GM19023 (cell line): ENCODE results near the gene EGFLAM.
A peak's percentile ranks its signal among the peaks of the same experiment; 100 is the strongest.

Source experiments
- ATAC-seq: cut with Tn5 transposase; IDR thresholded peaks from one replicate; pipeline ENCODE4 v1.9.1; 2021; ENCODE audit warnings: mild to moderate bottlenecking, moderate library complexity; ENCODE audit not compliant: unreplicated experiment

EGFLAM gene

DNA sequence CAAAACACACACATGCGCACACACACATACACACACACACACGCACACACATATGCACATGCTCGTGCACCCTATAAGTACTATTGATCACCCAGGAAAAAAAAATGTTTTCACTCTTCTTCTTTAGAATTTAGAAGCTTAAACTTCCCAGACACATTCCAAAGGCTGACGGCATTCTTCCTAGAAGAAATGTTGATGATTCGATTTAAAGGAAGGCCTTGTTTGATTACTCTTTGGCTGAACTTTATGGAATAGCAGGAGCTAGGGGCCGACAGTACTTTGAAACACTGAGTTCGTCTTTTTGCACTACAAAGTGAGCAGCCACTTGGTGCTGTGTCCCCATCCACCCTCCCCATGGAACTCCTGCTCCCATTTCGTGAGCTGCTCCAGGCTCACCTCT lies 113.2 kb downstream of the EGFLAM start:
- no peak for ATAC-seq

DNA sequence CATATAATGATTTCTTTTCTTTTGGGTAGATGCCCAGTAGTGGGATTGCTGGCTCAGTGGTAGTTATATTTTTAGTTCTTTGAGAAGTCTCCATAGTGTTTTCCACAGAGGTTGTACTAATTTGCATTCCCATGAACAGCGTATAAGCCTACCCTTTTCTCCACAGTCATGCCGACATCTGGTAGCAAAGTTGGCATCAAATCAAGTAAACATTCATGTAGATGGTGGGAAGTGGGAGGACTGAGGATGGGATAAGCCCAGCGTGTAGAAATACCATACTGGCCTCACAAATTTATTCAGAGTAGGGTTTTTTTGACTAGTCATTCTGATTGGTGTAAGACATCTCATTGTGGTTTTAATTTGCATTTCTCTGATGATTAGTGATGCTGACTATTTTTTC lies 115.4 kb downstream of the EGFLAM start:
- no peak for ATAC-seq

DNA sequence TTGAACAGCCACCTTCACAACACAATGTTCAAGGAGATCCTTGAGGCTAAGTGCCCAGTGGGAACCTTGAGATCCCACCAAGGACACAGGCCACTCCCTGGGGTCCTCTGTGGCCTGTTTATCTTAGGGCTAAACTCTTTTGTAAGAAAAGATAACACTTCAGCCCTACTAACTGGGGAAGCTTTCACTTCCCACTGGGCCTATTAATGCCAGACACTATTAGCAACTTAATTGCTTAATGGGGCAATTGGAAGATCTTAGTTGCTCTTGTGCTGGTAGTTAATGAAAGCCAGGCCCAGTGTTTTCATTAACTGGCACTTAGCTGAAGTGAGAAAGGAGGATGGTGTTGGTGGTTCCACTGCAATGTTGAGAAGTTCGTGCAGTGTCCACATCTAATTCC lies 117.1 kb downstream of the EGFLAM start:
- no peak for ATAC-seq

DNA sequence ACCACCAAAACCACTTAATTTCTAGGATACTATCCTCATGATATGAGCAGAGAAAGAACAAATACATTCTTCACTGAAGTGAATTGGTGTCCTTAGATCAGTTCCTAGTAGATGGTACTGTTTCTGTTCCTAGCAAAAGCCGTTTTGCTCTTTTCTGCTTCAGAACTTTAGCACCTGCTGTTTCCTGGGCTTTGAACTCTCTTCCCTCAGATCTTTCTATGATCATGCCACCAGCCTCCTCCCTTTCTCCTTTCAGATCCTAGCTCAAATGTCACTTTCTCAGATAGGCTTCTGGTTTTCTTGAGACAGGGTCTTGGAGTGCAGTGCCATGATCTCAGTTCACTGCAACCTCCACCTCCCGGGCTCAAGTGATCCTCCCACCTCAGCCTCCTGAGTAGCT lies 118.0 kb downstream of the EGFLAM start:
- ATAC-seq: no peak

DNA sequence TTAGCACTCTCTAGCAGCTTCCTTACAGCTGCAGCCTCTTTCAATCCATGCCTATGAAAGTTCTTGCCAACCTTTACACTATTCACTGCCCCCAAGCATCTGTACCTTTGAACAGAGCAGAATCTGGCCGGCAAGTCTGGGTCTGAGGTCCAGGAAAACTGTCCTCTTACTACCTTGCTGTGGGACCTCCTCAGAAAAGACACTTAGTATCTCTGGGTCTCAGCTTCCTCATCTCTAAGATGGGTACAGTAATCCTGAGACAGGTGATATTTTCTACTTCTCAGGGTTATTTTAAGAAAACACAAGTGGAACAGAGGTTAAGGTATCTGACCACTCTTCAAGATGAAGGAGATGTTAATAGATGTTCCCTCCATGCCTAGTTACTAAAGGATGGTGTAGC lies 120.2 kb downstream of the EGFLAM start:
- ATAC-seq: no peak

DNA sequence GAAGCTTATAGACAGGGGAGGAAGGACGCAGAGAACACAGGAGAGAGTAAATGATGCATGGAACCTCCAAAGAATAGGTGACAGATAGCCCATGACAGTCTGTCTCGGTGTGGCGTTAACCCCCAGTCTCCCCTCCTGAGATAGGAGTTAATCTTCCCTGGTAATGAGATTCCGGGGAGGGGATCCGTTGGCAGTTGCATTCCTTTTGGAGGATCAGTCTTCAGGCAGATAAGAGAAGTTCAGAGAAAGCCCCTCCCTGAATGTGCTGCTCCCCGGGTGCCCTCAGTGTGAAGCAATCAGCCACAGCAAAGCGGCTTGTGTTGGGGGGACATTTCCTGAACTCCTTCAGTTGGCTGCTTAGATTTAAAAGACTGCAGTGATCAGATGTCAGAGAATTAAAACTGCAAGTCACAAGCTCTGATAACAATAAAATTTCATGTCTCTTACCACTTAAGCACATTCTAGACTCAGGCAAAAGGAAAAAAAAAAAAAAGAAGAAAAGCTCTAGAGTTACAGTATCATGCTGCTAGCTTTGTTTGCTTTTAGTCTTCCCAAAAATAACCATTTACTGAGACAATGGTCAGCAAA lies 121.1 kb downstream of the EGFLAM start:
- no peak for ATAC-seq

DNA sequence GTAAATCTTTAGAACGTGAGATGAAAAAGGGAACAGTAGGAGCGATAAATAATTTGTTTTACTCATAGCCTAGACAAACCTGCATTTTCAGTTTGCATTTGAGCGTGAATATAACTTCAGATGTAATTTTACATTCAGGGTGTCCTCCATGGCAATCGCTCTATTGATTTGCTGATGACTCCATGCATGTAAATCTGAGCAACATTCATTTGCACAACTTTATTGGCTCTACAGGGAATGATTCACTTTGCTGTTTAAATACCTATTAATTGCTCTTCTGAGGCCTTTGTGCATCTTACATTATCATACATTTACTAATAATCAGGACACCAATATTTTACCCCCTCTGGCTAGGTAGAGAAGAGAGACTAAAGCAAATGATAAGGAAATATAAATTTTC lies 122.2 kb downstream of the EGFLAM start:
- no peak for ATAC-seq

DNA sequence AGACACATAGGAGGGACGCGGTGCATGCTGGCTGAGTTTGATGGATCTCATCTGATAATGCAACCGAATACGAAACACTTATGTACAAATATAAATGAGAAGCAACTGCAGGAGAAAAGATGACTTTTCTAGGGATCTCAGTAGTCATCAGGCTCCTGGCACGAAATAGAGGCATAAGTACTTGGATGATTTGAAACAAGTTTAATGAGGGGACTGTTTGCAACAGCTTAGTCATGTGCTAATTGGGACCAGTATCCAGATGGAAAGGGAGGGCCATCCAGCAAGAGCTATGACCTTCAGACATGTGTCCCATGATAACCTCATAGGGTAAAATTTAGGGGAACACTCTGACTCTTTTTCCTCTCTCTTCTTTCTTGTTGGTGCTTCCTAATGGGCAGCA lies 123.0 kb downstream of the EGFLAM start:
- ATAC-seq: no peak

DNA sequence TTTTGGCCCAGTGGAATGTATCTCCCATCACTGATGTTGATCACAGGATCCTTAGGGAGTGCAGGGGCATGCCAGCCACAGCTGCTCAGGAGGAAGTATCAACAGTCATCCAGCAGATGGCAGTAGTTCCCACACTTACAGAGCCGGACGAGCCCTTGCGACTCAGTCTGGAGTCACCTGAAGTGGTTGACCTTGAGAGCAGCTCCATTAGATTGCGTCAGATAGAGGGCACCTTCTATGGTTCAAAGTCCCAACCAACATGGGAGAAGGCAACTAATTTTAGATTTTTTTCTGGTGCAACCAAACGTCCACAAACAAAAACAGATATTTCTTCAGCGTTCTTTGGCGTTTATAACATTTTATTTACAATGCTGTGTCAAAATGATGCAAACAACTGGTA lies 124.5 kb downstream of the EGFLAM start:
- ATAC-seq: peak; percentile 99

DNA sequence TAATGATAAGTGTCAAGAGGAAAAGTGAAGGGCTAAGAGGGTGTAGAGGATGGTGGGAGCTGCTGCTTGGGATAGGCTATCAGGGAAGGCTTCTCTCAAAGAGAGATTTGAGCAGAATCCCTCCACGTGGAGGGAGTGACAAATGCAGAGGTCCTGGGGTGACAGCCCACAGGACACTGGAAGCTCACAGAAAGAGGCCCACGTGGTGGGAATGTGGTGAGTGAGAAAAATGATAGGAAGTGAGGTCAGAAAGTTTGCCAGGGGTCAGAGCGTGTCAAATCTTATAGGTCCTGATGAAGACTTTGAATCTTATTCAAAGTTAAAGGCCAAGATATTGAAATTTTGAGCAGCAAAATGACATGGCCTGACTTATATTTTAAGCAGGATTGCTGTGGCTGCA lies 125.3 kb downstream of the EGFLAM start:
- ATAC-seq: no peak

DNA sequence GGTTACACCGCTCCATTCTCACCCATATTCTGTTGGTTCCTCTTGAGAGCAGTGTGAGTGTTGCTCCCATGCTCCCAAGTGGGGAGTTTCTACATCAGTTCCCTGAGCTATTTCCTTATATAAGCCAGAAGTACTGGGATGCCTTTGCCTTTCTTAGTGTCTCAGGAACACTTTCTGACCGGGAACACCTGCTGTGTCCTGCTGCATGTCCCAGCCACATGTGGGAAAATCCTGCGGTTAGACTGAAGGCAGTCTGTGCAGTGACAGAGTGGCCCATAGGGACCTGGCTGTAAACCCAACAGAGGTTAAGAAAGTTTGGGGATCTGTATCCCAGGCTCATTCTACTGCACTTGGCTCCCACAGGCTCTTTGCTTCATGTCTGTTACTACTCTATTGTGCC lies 126.0 kb downstream of the EGFLAM start:
- no peak for ATAC-seq

DNA sequence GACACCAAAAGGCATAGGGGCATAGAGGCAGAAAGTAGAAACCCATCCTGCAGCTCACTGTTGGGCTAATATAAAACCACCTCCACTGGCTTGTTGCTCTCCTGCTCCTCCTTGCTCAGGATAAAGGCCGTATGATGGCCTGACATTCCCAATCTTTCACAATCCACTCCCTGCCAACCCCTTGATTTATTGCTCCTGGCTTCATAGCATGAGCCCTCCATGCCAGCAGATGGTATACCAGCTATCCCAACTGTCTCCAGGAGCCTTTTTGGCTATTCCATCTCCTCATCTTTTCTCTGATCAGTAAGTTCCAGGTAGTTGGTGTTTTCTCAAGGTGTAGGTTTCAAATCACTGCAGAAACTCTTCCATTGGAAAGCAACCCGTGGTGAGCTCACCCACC lies 128.8 kb downstream of the EGFLAM start:
- ATAC-seq: no peak

DNA sequence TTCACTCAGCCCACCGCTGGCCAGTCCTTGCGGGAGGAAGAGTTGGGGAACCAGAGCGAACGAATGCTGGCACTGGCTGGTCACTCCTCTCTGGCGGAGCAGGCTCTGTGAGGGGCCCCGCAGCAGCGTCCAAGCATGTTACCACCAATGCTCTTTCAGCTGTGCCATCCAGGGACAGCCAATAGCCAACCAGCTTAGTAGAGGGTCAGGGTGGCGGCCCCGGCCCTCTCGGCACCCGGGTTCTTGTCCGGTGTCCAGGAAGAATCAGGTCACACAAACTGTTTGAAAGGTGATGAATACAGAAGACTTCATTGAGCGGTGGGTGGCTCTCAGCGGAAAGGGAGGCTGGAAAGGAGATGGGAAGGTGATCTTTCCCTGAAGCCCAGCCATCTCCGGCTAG lies 135.3 kb downstream of the EGFLAM start:
- no peak for ATAC-seq

DNA sequence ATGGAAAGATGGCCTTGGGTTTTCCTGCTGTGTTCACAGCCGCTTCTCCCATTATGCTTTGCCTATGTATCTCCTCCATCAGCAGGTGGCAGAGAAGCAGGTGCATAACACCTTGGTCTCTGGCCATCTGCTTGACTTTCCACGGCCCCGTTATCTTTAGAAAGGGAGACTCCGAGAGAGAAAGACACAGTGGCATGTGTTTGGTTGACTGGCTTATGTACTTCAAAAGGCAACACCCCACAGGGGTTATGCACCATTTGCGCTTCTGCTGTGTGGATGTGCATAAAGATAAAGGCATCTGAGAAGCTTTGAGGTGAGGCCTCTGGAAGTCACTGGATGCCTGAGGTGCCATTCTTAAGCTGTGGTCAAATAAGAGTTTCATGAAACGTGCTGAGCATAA lies 138.4 kb downstream of the EGFLAM start:
- no peak for ATAC-seq

DNA sequence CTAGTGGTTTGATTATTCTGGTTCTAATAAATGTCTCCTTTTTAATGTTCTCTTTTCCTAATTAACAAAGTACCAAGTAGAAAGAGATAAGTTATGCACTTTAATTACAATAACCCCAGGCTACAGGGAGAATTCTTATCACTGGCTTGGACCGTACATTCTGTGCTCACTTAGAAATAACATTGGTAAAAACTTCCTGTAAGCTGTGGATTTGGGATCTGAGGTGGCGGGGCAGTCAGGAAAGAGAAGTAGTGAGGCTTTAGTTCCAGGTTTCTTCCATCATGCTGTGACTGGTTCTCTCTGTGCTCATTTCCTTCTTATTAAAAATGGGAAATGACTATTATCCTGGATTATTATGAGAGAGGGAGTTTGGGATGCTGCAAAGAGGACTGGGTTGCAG lies 142.0 kb downstream of the EGFLAM start:
- ATAC-seq: no peak

DNA sequence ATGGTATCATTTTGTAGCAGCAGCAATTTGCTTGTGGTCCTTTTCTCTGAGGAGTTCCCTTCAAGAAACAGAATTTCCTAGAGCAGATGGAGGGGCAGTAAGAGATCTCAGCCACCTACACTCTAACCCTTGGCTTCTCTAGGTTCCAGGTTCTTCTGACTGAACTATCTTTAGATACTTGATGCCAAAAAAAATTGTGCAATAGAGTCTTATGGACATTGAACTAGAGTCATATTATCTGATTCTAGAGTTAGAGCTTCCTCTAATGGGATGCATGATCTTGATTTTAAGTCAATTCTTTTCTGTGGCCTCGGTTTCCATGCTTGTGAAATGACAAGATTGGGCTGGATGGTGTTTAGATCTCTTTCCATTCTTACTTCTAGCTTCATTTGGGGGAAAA lies 142.8 kb downstream of the EGFLAM start:
- ATAC-seq: no peak

DNA sequence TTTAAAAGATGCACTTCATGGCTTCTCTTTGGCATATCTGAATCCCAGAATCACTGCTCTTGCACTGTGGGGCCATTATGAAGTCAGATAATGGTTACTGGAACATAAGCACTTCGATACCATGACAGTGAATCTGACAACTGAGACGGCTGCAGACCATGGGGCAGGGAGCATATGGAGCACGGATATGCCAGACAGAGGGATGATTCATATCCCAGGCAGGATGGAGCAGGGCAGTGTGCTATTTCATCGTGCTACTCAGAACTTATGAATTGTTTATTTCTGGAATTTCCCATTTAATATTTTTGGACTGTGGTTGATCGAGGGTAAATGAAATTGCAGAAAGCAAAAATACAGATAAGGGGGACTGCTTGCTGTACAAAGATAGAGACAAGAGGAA lies 145.0 kb downstream of the EGFLAM start:
- ATAC-seq: no peak

DNA sequence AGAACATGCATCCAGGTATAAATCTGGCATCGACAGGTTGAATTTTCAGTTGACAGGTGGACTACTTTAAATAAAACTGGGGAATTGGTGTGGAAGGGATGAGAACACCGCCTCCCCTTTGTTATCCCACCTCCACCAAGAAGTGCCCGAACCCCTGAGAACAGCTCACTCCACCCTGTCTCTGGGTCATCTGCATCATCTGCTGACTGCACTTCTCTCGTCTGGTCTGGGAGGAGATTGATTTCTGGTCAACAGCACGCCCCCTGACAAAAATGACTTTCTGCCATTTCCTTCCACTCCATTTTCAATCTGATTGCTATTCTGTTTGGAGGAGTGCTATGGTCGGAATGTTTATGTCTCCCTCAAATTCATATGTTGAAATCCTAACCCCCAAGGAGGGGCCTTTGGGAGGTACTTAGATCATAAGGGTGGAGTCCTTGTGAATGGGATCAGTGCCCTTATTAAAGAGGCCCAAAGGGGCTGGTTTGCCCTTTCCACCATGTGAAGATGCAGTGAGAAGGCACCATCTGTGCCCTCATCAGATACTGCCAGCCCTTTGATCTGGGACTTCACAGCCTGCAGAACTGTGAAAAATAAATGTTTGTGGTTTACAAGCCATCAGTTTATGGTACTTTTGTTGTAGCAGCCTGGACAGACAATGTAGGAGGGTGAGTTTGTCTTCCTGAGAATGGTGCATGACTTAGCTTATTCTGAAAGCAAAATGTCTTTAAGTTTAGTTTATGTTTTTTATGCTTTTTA lies 145.7 kb downstream of the EGFLAM start:
- no peak for ATAC-seq

DNA sequence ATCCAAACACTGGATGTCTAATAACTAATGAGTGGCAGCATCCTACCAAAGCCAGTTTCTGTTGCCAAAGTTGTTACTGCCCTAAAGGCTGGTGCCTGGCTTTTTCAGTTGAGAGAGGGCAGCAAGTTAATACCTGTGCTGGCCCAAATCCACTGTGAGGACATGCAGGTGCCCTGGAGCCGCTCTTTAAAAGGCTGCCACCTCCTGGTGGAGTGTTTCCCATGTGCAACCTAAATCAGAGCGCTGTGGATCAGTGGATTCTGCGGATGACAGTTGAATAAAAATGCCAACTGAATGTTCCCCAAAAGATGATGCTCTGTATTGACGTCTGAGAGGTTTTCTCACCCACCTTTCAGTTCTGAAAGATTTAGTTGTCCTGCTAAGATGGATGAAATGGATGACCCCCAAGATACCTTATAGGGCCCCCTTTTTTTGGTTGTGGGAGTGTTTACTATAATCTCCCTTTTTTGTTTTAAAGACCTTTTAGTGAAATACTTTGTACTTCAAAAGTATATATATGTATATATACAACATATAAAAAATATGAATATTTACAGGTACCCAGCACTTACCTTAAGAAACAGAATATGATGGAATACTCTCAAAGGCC lies 146.4 kb downstream of the EGFLAM start:
- ATAC-seq: no peak

DNA sequence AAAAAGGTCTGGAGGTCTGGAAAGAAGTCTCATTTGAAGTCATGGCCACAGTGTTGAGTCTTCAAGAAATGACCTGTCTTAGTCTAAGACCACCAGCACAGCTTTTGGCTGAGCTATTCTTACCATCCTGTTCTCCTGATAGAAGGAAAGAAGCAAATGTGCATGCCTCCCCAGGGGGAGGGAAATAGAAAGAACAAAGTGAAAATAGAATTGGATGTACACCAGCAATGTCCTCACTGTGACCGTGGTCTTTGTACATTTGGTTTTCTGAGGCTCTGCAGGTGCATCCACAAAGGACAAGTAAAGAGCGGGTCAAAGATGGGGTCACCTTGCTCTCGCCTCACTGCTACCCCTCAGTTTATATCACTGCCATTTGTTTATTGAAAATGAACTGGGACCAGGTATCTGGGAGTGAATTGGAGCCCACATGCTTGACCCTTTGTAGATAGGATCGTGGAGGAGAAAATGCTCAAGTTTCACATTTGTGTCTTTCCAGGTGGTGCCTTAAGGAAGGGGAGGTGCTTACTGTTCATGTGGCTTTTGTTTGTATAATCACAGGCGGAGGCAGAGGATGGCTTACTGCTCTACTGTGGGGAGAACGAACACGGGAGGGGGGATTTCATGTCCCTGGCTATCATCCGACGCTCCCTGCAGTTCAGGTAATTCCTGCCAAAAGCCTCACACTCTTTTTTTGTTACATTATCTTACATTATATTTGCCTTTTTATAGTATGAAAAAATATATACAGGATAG lies 150.3 kb downstream of the EGFLAM start:
- no peak for ATAC-seq

DNA sequence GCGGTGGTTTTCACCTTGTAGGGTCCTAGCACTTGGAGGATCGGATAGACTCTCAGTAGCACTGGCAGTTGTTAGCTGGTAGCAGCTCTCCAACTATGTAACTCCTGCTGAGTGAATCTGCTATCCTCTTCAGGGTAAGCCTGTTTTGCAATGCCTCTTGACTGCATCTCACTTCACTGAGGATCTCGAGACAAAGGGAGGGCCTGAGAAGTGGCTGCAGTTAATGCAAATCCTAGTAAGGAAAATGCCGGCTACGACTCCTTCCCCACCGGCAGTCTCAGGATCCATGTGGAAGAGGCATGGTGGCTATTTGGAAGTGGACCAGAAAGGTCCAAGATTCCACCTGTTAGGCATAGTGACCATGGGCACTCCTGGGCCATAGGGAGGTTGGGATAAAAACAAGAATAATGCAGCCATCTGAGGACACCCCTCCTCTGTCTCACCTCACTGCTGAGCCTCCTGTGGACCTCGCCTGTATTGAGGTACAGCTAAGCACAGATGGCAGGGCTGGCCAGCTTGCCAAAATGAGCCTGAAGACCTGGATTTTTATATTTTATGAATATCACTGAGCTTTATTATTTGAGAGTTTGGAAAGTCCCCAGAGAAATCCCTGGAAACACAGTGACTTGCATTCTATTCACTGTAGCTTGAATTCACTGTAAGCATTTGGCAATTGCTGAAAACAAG lies 152.1 kb downstream of the EGFLAM start:
- no peak for ATAC-seq
